CD4-positive, alpha-beta T cell treated with Interleukin-17A for 4 hours (primary cell): ENCODE measurements around the gene DOCK6.

Experiments
- DNase-seq: peaks from one replicate; pipeline ENCODE4 v3.0.0-alpha.2; 2020; ENCODE audit warnings: mixed read lengths

The DOCK6 gene

GRCh38 chr19:11243798-11244169 lies 18.5 kb downstream of the DOCK6 start:
- DNase-seq: no peak

GRCh38 chr19:11242864-11243797 lies 19.2 kb downstream of the DOCK6 start:
- peak; percentile 88 for DNase-seq

- DNase-seq: no peak
These were observed 20.3 kb downstream of the DOCK6 start for GRCh38 chr19:11242025-11242424.

GRCh38 chr19:11240008-11240444 lies 22.3 kb downstream of the DOCK6 start:
- DNase-seq: no peak

GRCh38 chr19:11239377-11240000 lies 22.8 kb downstream of the DOCK6 start, which contains the start of gene ANGPTL8:
TSS of gene ANGPTL8 (plus strand) at chr19:11239619. CDS start at chr19:11239638, 19 bp downstream.
- DNase-seq: no peak

- DNase-seq: no peak
These were observed 23.4 kb downstream of the DOCK6 start for GRCh38 chr19:11238781-11239376.

GRCh38 chr19:11238041-11238440 lies 24.3 kb downstream of the DOCK6 start:
- no peak for DNase-seq

GRCh38 chr19:11237321-11237720 lies 25.0 kb downstream of the DOCK6 start:
- no peak for DNase-seq

GRCh38 chr19:11236324-11237301 lies 25.7 kb downstream of the DOCK6 start:
- no peak for DNase-seq

- DNase-seq: no peak
These were observed 27.7 kb downstream of the DOCK6 start for GRCh38 chr19:11234486-11235075.

- no peak for DNase-seq
These were observed 29.3 kb downstream of the DOCK6 start for GRCh38 chr19:11233073-11233472.

- no peak for DNase-seq
These were observed 29.8 kb downstream of the DOCK6 start for GRCh38 chr19:11232555-11232954.

GRCh38 chr19:11230621-11231386 lies 31.5 kb downstream of the DOCK6 start:
- DNase-seq: no peak

GRCh38 chr19:11227195-11227886 lies 35.0 kb downstream of the DOCK6 start:
- DNase-seq: no peak

- DNase-seq: no peak
These were observed 35.6 kb downstream of the DOCK6 start for GRCh38 chr19:11226716-11227166.

- no peak for DNase-seq
These were observed 36.5 kb downstream of the DOCK6 start for GRCh38 chr19:11225815-11226214.

GRCh38 chr19:11225172-11225571 lies 37.2 kb downstream of the DOCK6 start:
- DNase-seq: no peak

GRCh38 chr19:11224429-11224828 lies 37.9 kb downstream of the DOCK6 start:
- DNase-seq: no peak

GRCh38 chr19:11223200-11223599 lies 39.1 kb downstream of the DOCK6 start:
- no peak for DNase-seq

- no peak for DNase-seq
These were observed 41.2 kb downstream of the DOCK6 start for GRCh38 chr19:11221082-11221598.
